Stomach (tissue), 9 donors: Measurements from ENCODE around the gene ANKS1B. TPM values are rescaled to one million over a fixed set of nuclear protein-coding genes. Genes with fewer than 3 reads are reported as not detected.

Source experiments
- DNase-seq, 2 donors: peaks; one replicate each; pipeline versions ENCODE4 v3.0.0 to v3.0.0-alpha.2; 2013 to 2019
- H3K27ac ChIP-seq, 5 donors: fragments of 200-600 bp in 4 of 5; sonication (generic) in 4 of 5; one replicate each; pipeline ENCODE4 v1.5.1; 2013 to 2019; ENCODE audit warnings: mild to moderate bottlenecking in 1 of 5, moderate library complexity in 1 of 5
- H3K27me3 ChIP-seq, 3 donors: fragments of 200-600 bp; sonication (generic); one replicate each; pipeline ENCODE4 v1.5.1; 2017 to 2019; ENCODE audit warnings: mixed run types in 1 of 3
- H3K36me3 ChIP-seq, 4 donors: fragments of 200-600 bp; sonication (generic); 1 replicate in 3 of 4; 2 replicates in 1 of 4; pipeline ENCODE4 v1.5.1; 2016 to 2019
- H3K4me1 ChIP-seq, 4 donors: fragments of 200-600 bp; sonication (generic); one replicate each; pipeline ENCODE4 v1.5.1; 2016 to 2019
- H3K4me3 ChIP-seq, 4 donors: fragments of 200-600 bp; sonication (generic) in 3 of 4; one replicate each; pipeline ENCODE4 v1.5.1; 2016 to 2019; ENCODE audit warnings: mild to moderate bottlenecking in 1 of 4
- H3K9me3 ChIP-seq, 4 donors: fragments of 200-600 bp; sonication (generic); one replicate each; pipeline ENCODE4 v1.5.1; 2016 to 2019
- CTCF ChIP-seq, 7 experiments: fragments of 450-650 bp in 4 of 7; fragments of 200-600 bp in 3 of 7; sonication (generic) in 3 of 7; IDR thresholded peaks; one replicate each; pipeline ENCODE4 v1.5.1; 2016 to 2019; ENCODE audit warnings: antibody characterized with exemption in 7 of 7, control low read depth in 2 of 7, mild to moderate bottlenecking in 1 of 7
- EP300 ChIP-seq: sonication (generic); formaldehyde crosslinking; IDR thresholded peaks from one replicate; pipeline ENCODE4 v1.6.1; 2017; ENCODE audit warnings: antibody characterized with exemption
- POLR2A ChIP-seq, 4 donors: fragments of 450-650 bp; IDR thresholded peaks; one replicate each; pipeline ENCODE4 v1.6.1; 2016; ENCODE audit warnings: antibody characterized with exemption in 4 of 4, control low read depth in 2 of 4, mild to moderate bottlenecking in 1 of 4, moderate library complexity in 1 of 4
- POLR2AphosphoS5 ChIP-seq, 3 donors: sonication (generic); formaldehyde crosslinking; IDR thresholded peaks; one replicate each; pipeline ENCODE4 v1.6.1; 2016; ENCODE audit warnings: antibody characterized with exemption in 3 of 3
- WGBS, 5 donors: extraction: QIAGEN DNeasy Blood & Tissue Kit in 3 of 5; methylation state at CpG; one replicate each; pipeline versions ENCODE4 v1.1.5 to v1.1.7; 2013 to 2018; 5-methylcytosine and 5-hydroxymethylcytosine counted together
- intact Hi-C: fragments of 100-400 bp; cut with DNase I; formaldehyde crosslinking; loops from one replicate; pipeline ENCODE4 v1.15.1; 2023; ENCODE audit warnings: low total_unique reads
- polyA plus RNA-seq, 3 donors: library from polyadenylated mRNA; stranded (reverse); fragments of 200-250 nt; gene quantifications; one replicate each; pipeline ENCODE4 v1.2.3, GENCODE V29; 2013
- total RNA-seq, 5 donors: library from RNA; depleted of rRNA; stranded (reverse); fragments of >200 nt; gene quantifications; one replicate each; pipeline versions ENCODE4 v1.1.0 to v1.2.3, GENCODE V29; 2014 to 2016
- donor health status: healthy with polysubstance abuse.
- donor health status: Bipolar disorder and iron deficiency.
- donor health status: healthy.

Gene ANKS1B
- total and polyA plus RNA-seq, 8 donors = 0.73 to 26.8 (median 2.2) TPM; not detected in 2

- 71 to 88% (median 75%) methylated on average over 9 of the region's 9 CpGs for WGBS, 5 donors
- no peaks in the 10 kb centered on the region for H3K36me3 ChIP-seq
Observed at GRCh38 chr12:98750511-98750910, 1234.2 kb downstream of the ANKS1B start.

GRCh38 chr12:98748463-98748862 is 1236.3 kb downstream of the ANKS1B start:
- WGBS, 5 donors = 78 to 86% (median 81%) methylated on average over 3 of the region's 3 CpGs
- Histone ChIP-seq H3K27me3 (peaks cover 0 to 16% (median 11%) of the 10 kb centered on the region in 3 donors), H3K4me3 (no peak overlapping the region), H3K27ac (no peak overlapping the region), H3K9me3 (no peaks in the 10 kb centered on the region), H3K36me3 (no peaks in the 10 kb centered on the region), H3K4me1 (peaks cover 0 to 10% (median 9%) of the 10 kb centered on the region in 4 donors)
- DNase-seq = no peak
- no peak for TF ChIP-seq EP300
- TF ChIP-seq POLR2AphosphoS5 (IDR thresholded peaks at IDR 0.05) = no peak
- no peak for TF ChIP-seq POLR2A (IDR thresholded peaks at IDR 0.05)
- no peak for TF ChIP-seq CTCF (IDR thresholded peaks at IDR 0.05)
- intact Hi-C loops = no loop called here

More at GRCh38 chr12:98750511-98750910, 1234.2 kb downstream of the ANKS1B start:
- H3K27me3 ChIP-seq = peaks cover 0 to 13% (median 9%) of the 10 kb centered on the region in 3 donors
- TF ChIP-seq EP300 (no peak), POLR2AphosphoS5 (IDR thresholded peaks at IDR 0.05) (no peak), POLR2A (IDR thresholded peaks at IDR 0.05) (no peak), CTCF (IDR thresholded peaks at IDR 0.05) (no peak)
- peak in 1 of 2 donors; percentile 59 for DNase-seq
- intact Hi-C loops = no loop called here
- no peaks in the 10 kb centered on the region for H3K9me3 ChIP-seq
- no peak overlapping the region for H3K4me3 ChIP-seq
- H3K27ac ChIP-seq = no peak overlapping the region
- peaks cover 0 to 7% (median 7%) of the 10 kb centered on the region in 4 donors for H3K4me1 ChIP-seq

- WGBS, 5 donors = 9 to 11% (median 9%) methylated on average over 51 to 54 of the region's 54 CpGs
- Histone ChIP-seq H3K27ac (no peak overlapping the region), H3K36me3 (no peaks in the 10 kb centered on the region), H3K27me3 (peaks cover 0 to 19% (median 11%) of the 10 kb centered on the region in 3 donors), H3K4me1 (peaks cover 0 to 10% (median 9%) of the 10 kb centered on the region in 4 donors), H3K9me3 (no peaks in the 10 kb centered on the region), H3K4me3 (peak overlapping the region; percentile 47 to 61 (median 48))
- TF ChIP-seq EP300 (no peak), CTCF (IDR thresholded peaks at IDR 0.05) (no peak)
- peak in 1 of 2 donors; percentile 69 for DNase-seq
- intact Hi-C loops = no loop called here
Observed at GRCh38 chr12:98745578-98746391, 1239.0 kb downstream of the ANKS1B start.

GRCh38 chr12:98744680-98745079 is 1240.1 kb downstream of the ANKS1B start:
- 88 to 92% (median 91%) methylated on average over 3 of the region's 3 CpGs for WGBS, 5 donors
- TF ChIP-seq EP300 (no peak), POLR2A (IDR thresholded peaks at IDR 0.05) (no peak), CTCF (IDR thresholded peaks at IDR 0.05) (no peak), POLR2AphosphoS5 (IDR thresholded peaks at IDR 0.05) (no peak)
- Histone ChIP-seq H3K36me3 (no peaks in the 10 kb centered on the region), H3K4me3 (no peak overlapping the region), H3K27me3 (peaks cover 0 to 19% (median 11%) of the 10 kb centered on the region in 3 donors), H3K9me3 (no peaks in the 10 kb centered on the region), H3K27ac (no peak overlapping the region), H3K4me1 (peaks cover 0 to 10% (median 9%) of the 10 kb centered on the region in 4 donors)
- DNase-seq = no peak
- intact Hi-C loops = no loop called here
